ENCODE data around the gene MLN.

GRCh38 chr6:33776764-33777163 lies 27.0 kb downstream of the MLN start:
- TF ChIP-seq TAF1 (IDR thresholded peaks at IDR 0.05; ENCODE audit: low read depth, low read length) (no peak), POLR2A (IDR thresholded peaks at IDR 0.05; ENCODE audit: low read depth, low read length) (no peak), POLR2AphosphoS5 (IDR thresholded peaks at IDR 0.05; ENCODE audit: low read depth, low read length) (no peak), PAX5 (IDR thresholded peaks at IDR 0.05; ENCODE audit: insufficient read depth, low read length, severe bottlenecking) (no peak), POU2F2 (IDR thresholded peaks at IDR 0.05; ENCODE audit: low read depth, low read length) (no peak), SPI1 (IDR thresholded peaks at IDR 0.05; ENCODE audit: low read depth, low read length) (no peak)

Data from GM12891 (cell line).